ENCODE results near the gene RAI1. TPM values are rescaled to one million over a fixed set of nuclear protein-coding genes. Genes with fewer than 3 reads are reported as not detected.

Gene RAI1
- total and polyA plus RNA-seq, 2 of the 8 experiments (the other 6 are each of a cell fraction or from before 2014, with no cell fraction given), result 0.39 to 1.2 TPM

DNA sequence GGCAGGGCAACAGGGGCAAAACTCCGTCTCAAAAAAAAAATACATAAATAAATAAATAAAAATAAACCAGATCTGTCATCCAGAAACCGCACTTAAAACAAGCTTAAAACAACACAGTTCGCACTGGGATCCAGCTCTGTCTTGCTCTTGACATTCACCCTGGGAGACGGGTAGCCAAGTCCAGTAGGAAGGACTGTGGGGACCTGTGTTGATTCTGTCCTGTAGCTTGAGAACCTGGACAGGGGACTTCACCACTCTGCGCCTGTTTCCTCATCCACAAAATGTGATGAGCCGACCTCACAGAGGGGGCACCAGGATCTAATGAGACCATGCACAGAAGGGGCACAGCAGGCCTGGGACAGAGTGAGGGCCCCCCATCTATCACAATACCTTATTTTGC is 1.5 kb upstream of the RAI1 start (continued):
- TF ChIP-seq, protein P1, sequence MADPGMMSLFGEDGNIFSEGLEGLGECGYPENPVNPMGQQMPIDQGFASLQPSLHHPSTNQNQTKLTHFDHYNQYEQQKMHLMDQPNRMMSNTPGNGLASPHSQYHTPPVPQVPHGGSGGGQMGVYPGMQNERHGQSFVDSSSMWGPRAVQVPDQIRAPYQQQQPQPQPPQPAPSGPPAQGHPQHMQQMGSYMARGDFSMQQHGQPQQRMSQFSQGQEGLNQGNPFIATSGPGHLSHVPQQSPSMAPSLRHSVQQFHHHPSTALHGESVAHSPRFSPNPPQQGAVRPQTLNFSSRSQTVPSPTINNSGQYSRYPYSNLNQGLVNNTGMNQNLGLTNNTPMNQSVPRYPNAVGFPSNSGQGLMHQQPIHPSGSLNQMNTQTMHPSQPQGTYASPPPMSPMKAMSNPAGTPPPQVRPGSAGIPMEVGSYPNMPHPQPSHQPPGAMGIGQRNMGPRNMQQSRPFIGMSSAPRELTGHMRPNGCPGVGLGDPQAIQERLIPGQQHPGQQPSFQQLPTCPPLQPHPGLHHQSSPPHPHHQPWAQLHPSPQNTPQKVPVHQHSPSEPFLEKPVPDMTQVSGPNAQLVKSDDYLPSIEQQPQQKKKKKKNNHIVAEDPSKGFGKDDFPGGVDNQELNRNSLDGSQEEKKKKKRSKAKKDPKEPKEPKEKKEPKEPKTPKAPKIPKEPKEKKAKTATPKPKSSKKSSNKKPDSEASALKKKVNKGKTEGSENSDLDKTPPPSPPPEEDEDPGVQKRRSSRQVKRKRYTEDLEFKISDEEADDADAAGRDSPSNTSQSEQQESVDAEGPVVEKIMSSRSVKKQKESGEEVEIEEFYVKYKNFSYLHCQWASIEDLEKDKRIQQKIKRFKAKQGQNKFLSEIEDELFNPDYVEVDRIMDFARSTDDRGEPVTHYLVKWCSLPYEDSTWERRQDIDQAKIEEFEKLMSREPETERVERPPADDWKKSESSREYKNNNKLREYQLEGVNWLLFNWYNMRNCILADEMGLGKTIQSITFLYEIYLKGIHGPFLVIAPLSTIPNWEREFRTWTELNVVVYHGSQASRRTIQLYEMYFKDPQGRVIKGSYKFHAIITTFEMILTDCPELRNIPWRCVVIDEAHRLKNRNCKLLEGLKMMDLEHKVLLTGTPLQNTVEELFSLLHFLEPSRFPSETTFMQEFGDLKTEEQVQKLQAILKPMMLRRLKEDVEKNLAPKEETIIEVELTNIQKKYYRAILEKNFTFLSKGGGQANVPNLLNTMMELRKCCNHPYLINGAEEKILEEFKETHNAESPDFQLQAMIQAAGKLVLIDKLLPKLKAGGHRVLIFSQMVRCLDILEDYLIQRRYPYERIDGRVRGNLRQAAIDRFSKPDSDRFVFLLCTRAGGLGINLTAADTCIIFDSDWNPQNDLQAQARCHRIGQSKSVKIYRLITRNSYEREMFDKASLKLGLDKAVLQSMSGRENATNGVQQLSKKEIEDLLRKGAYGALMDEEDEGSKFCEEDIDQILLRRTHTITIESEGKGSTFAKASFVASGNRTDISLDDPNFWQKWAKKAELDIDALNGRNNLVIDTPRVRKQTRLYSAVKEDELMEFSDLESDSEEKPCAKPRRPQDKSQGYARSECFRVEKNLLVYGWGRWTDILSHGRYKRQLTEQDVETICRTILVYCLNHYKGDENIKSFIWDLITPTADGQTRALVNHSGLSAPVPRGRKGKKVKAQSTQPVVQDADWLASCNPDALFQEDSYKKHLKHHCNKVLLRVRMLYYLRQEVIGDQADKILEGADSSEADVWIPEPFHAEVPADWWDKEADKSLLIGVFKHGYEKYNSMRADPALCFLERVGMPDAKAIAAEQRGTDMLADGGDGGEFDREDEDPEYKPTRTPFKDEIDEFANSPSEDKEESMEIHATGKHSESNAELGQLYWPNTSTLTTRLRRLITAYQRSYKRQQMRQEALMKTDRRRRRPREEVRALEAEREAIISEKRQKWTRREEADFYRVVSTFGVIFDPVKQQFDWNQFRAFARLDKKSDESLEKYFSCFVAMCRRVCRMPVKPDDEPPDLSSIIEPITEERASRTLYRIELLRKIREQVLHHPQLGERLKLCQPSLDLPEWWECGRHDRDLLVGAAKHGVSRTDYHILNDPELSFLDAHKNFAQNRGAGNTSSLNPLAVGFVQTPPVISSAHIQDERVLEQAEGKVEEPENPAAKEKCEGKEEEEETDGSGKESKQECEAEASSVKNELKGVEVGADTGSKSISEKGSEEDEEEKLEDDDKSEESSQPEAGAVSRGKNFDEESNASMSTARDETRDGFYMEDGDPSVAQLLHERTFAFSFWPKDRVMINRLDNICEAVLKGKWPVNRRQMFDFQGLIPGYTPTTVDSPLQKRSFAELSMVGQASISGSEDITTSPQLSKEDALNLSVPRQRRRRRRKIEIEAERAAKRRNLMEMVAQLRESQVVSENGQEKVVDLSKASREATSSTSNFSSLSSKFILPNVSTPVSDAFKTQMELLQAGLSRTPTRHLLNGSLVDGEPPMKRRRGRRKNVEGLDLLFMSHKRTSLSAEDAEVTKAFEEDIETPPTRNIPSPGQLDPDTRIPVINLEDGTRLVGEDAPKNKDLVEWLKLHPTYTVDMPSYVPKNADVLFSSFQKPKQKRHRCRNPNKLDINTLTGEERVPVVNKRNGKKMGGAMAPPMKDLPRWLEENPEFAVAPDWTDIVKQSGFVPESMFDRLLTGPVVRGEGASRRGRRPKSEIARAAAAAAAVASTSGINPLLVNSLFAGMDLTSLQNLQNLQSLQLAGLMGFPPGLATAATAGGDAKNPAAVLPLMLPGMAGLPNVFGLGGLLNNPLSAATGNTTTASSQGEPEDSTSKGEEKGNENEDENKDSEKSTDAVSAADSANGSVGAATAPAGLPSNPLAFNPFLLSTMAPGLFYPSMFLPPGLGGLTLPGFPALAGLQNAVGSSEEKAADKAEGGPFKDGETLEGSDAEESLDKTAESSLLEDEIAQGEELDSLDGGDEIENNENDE (IDR thresholded peaks at IDR 0.05; ENCODE audit: insufficient replicate concordance, low read length), result no peak
- TF ChIP-seq BCL11A (IDR thresholded peaks at IDR 0.05; ENCODE audit: low read depth in 2 of 2, low read length in 2 of 2) (no peak), PHF8 (conservative IDR thresholded peaks at IDR 0.05; ENCODE audit: low read depth, low read length) (no peak), SUZ12 (IDR thresholded peaks at IDR 0.05; ENCODE audit: low read length) (no peak), TBP (IDR thresholded peaks at IDR 0.05; ENCODE audit: low read depth, low read length) (no peak), CREB1 (IDR thresholded peaks at IDR 0.05) (no peak), BRCA1 (IDR thresholded peaks at IDR 0.05; ENCODE audit: low read depth, low read length) (no peak)

Data from H1 (cell line).